Natural killer cell (primary cell): Measurements from ENCODE around the gene USP2. TPM values are rescaled to one million over a fixed set of nuclear protein-coding genes. Genes with fewer than 3 reads are reported as not detected.

Experiments
- ATAC-seq, 3 donors: fragments of 150-1000 bp in 2 of 3; fragments of 200-7000 bp in 1 of 3; cut with Tn5 transposase; 1 replicate in 1 of 3; 2 replicates in 2 of 3; pipeline ENCODE4 v1.10.0; 2021; ENCODE audit warnings: mild to moderate bottlenecking in 2 of 3, moderate library complexity in 2 of 3
- DNase-seq, 2 donors: peaks; one replicate each; pipeline versions ENCODE4 v3.0.0 to v3.0.0-alpha.2; 2013 to 2021; ENCODE audit warnings: mixed read lengths in 1 of 2
- H3K27ac ChIP-seq: one replicate; pipeline ENCODE4 v1.5.1; 2013; ENCODE audit warnings: mild to moderate bottlenecking, low read length
- H3K27me3 ChIP-seq: one replicate; pipeline ENCODE4 v1.6.1; 2013; ENCODE audit warnings: low read length; ENCODE audit not compliant: control insufficient read depth, insufficient read depth
- H3K36me3 ChIP-seq: one replicate; pipeline ENCODE4 v1.6.1; 2013; ENCODE audit warnings: low read length; ENCODE audit not compliant: control insufficient read depth, insufficient read depth
- H3K4me1 ChIP-seq: one replicate; pipeline ENCODE4 v1.6.1; 2013; ENCODE audit warnings: low read length; ENCODE audit not compliant: control insufficient read depth, insufficient read depth
- H3K4me3 ChIP-seq: one replicate; pipeline ENCODE4 v1.5.1; 2013; ENCODE audit warnings: low read length
- H3K9me3 ChIP-seq: one replicate; pipeline ENCODE4 v1.6.1; 2013; ENCODE audit warnings: low read length; ENCODE audit not compliant: control insufficient read depth, insufficient read depth
- H3K27ac Mint-ChIP-seq, 2 donors: one replicate each; pipeline ENCODE4 v1.8.0; 2022; ENCODE audit warnings: mild to moderate bottlenecking in 2 of 2, mixed read lengths in 2 of 2, moderate library complexity in 1 of 2
- H3K27me3 Mint-ChIP-seq, 2 donors: one replicate each; pipeline ENCODE4 v1.8.0; 2022; ENCODE audit warnings: low read depth in 2 of 2, mixed read lengths in 2 of 2
- H3K36me3 Mint-ChIP-seq: one replicate; pipeline ENCODE4 v1.8.0; 2022; ENCODE audit warnings: mixed read lengths
- H3K4me1 Mint-ChIP-seq, 2 donors: one replicate each; pipeline ENCODE4 v1.8.0; 2022; ENCODE audit warnings: mixed read lengths in 2 of 2
- H3K4me3 Mint-ChIP-seq: one replicate; pipeline ENCODE4 v1.8.0; 2022; ENCODE audit warnings: mild to moderate bottlenecking, moderate library complexity, mixed read lengths
- H3K9me3 Mint-ChIP-seq, 2 donors: one replicate each; pipeline ENCODE4 v1.8.0; 2022; ENCODE audit warnings: mixed read lengths in 2 of 2
- CTCF ChIP-seq: fragments of 200-600 bp; IDR thresholded peaks from one replicate; pipeline ENCODE4 v1.8.0; 2022; ENCODE audit warnings: antibody characterized with exemption
- WGBS: methylation state at CpG from one replicate; pipeline ENCODE4 v1.1.7; 2013; ENCODE audit warnings: missing lambda C conversion rate; ENCODE audit not compliant: insufficient coverage; 5-methylcytosine and 5-hydroxymethylcytosine counted together
- intact Hi-C: fragments of 100-400 bp; cut with micrococcal nuclease; formaldehyde crosslinking; loops from one replicate; pipeline ENCODE4 v1.14.2; 2022
- total RNA-seq, 4 donors: library from RNA; stranded (reverse); fragments of 120-200 nt in 1 of 4; gene quantifications; one replicate each; pipeline versions ENCODE4 v1.2.3 to v1.2.4, GENCODE V29; 2013 to 2022

Gene USP2
- total RNA-seq, 3 donors from 2014 or later (not counting 1 experiment from before 2014, with no cell fraction given) = 0.50 to 3.9 TPM; not detected in 1

GRCh38 chr11:119365071-119365591 is 16.4 kb downstream of the USP2 start:
- 78% methylated on average over 6 of the region's 6 CpGs for WGBS
- H3K4me1 ChIP-seq = peaks cover 11% of the 10 kb centered on the region
- Mint-ChIP-seq H3K4me3 (peak overlapping the region; percentile 90), H3K27ac (peak overlapping the region in 1 of 2 donors; percentile 53), H3K27me3 (peaks cover 54 to 61% of the 10 kb centered on the region in 2 donors), H3K4me1 (peaks cover 7% of the 10 kb centered on the region in 2 donors), H3K9me3 (no peaks in the 10 kb centered on the region), H3K36me3 (peaks cover 6% of the 10 kb centered on the region)
- TF ChIP-seq CTCF = no peak
- ATAC-seq (no peak), DNase-seq (no peak)
- no peak overlapping the region for H3K27ac ChIP-seq
- no peaks in the 10 kb centered on the region for H3K9me3 ChIP-seq
- no peaks in the 10 kb centered on the region for H3K36me3 ChIP-seq
- peaks cover 25% of the 10 kb centered on the region for H3K27me3 ChIP-seq
- no peak overlapping the region for H3K4me3 ChIP-seq
- intact Hi-C loops = no loop called here

GRCh38 chr11:119363851-119364590 is 17.5 kb downstream of the USP2 start:
- Histone ChIP-seq H3K9me3 (no peaks in the 10 kb centered on the region), H3K4me1 (peaks cover 11% of the 10 kb centered on the region), H3K4me3 (no peak overlapping the region), H3K27me3 (peaks cover 25% of the 10 kb centered on the region), H3K36me3 (no peaks in the 10 kb centered on the region), H3K27ac (no peak overlapping the region)
- H3K36me3 Mint-ChIP-seq = peaks cover 6% of the 10 kb centered on the region
- TF ChIP-seq CTCF = no peak
- H3K27me3 Mint-ChIP-seq = peaks cover 51 to 56% of the 10 kb centered on the region in 2 donors
- DNase-seq (peak; percentile 56 to 76), ATAC-seq (peak; percentile 87 to 98 (median 96))
- WGBS = 2% methylated on average over 88 of the region's 88 CpGs
- peaks cover 7% of the 10 kb centered on the region in 2 donors for H3K4me1 Mint-ChIP-seq
- H3K9me3 Mint-ChIP-seq = no peaks in the 10 kb centered on the region
- intact Hi-C loops = no loop called here
- H3K27ac Mint-ChIP-seq = peak overlapping the region in 1 of 2 donors; percentile 53
- H3K4me3 Mint-ChIP-seq = peak overlapping the region; percentile 90

- ATAC-seq = no peak
- TF ChIP-seq CTCF = no peak
- Mint-ChIP-seq H3K4me3 (peak overlapping the region; percentile 6), H3K27ac (no peak overlapping the region), H3K9me3 (no peaks in the 10 kb centered on the region), H3K4me1 (peaks cover 7% of the 10 kb centered on the region in 2 donors), H3K27me3 (peaks cover 51 to 60% of the 10 kb centered on the region in 2 donors), H3K36me3 (peaks cover 6% of the 10 kb centered on the region)
- Histone ChIP-seq H3K27me3 (peaks cover 27% of the 10 kb centered on the region), H3K36me3 (no peaks in the 10 kb centered on the region), H3K4me3 (no peak overlapping the region), H3K27ac (no peak overlapping the region), H3K9me3 (no peaks in the 10 kb centered on the region), H3K4me1 (peaks cover 11% of the 10 kb centered on the region)
- DNase-seq = no peak
- WGBS = 27% methylated on average over 42 of the region's 44 CpGs
- intact Hi-C loops = no loop called here
Observed at GRCh38 chr11:119363081-119363850, 18.2 kb downstream of the USP2 start.
